PFSK-1 (cell line): ENCODE data around the gene NCR2.

ENCODE experiments used
- FOXP2 ChIP-seq: optimal IDR thresholded peaks from 2 replicates; pipeline ENCODE3; 2011; ENCODE audit warnings: borderline replicate concordance, control low read depth, inconsistent platforms; ENCODE audit not compliant: insufficient read depth; ENCODE audit errors: extremely low read length, extremely low read depth
- POLR2AphosphoS5 ChIP-seq: IDR thresholded peaks from 2 replicates; pipeline ENCODE4 v1.6.1; 2012; ENCODE audit warnings: low read depth, mild to moderate bottlenecking, control low read depth, low read length, moderate library complexity
- REST ChIP-seq, 2 experiments: IDR thresholded peaks; 2 replicates each; pipeline versions ENCODE4 v1.6.1 to v1.8.0; 2011 to 2012; ENCODE audit warnings: low read depth in 2 of 2, low read length in 2 of 2, control low read depth in 1 of 2, inconsistent platforms in 1 of 2, mild to moderate bottlenecking in 1 of 2, moderate library complexity in 1 of 2; ENCODE audit not compliant: insufficient read depth in 1 of 2
- TAF1 ChIP-seq: IDR thresholded peaks from 2 replicates; pipeline ENCODE4 v1.6.1; 2012; ENCODE audit warnings: low read length, control low read depth, borderline replicate concordance; ENCODE audit not compliant: insufficient read depth

GRCh38 chr6:41372832-41373626, 37.6 kb downstream of the NCR2 start:
- TF ChIP-seq TAF1: no peak
- TF ChIP-seq POLR2AphosphoS5: no peak
- no peak for TF ChIP-seq REST (IDR thresholded peaks at IDR 0.05; ENCODE audit: insufficient read depth in 1 of 2, low read depth in 2 of 2, low read length in 2 of 2)
- TF ChIP-seq FOXP2: no peak
